ENCODE data around the gene FRS2. TPM values are rescaled to one million over a fixed set of nuclear protein-coding genes. Genes with fewer than 3 reads are reported as not detected.

FRS2 gene
- total and polyA plus RNA-seq, 2 of the 4 experiments (the other 2 are of a cell fraction), result 12.4 to 58.3 TPM

- CTCF ChIA-PET, result no interaction called here
- Histone ChIP-seq H2BK120ac (ENCODE audit: low read depth, low read length) (no peak overlapping the region), H3K27me3 (ENCODE audit: control insufficient read depth, insufficient read depth, low read length) (no peaks in the 10 kb centered on the region), H3K4me3 (ENCODE audit: insufficient read depth, low read depth, low read length) (no peak overlapping the region), H3K56ac (ENCODE audit: extremely low read depth, insufficient read depth, low read length) (no peak overlapping the region), H3K4ac (ENCODE audit: low read depth, low read length) (no peak overlapping the region), H3K18ac (ENCODE audit: low read depth, low read length) (no peak overlapping the region), H3K4me1 (ENCODE audit: control insufficient read depth, insufficient read depth, low read length) (no peaks in the 10 kb centered on the region), H3K36me3 (ENCODE audit: control insufficient read depth, insufficient read depth, low read length) (peaks cover 60% of the 10 kb centered on the region), H3K79me1 (ENCODE audit: low read depth in 1 of 2, low read length in 2 of 2) (peaks cover 13 to 14% of the 10 kb centered on the region in 2 experiments), H3K14ac (replicated peaks; ENCODE audit: low read depth, low read length) (no peak overlapping the region), H3K27ac (ENCODE audit: insufficient read depth, low read length) (no peak overlapping the region), H2AK9ac (replicated peaks; ENCODE audit: low read depth, low read length, poor library complexity) (no peak overlapping the region), H3K9me3 (ENCODE audit: control insufficient read depth, insufficient read depth, low read length) (no peaks in the 10 kb centered on the region), H4K5ac (ENCODE audit: low read depth, low read length) (no peak overlapping the region), H4K91ac (ENCODE audit: insufficient read depth, low read depth, low read length) (no peak overlapping the region), H2BK20ac (ENCODE audit: low read depth, low read length) (no peak overlapping the region), H3K9ac (ENCODE audit: low read depth, low read length) (no peak overlapping the region), H3K9me1 (ENCODE audit: insufficient read depth, low read length) (no peaks in the 10 kb centered on the region), H2AK5ac (ENCODE audit: low read depth, low read length) (no peak overlapping the region), H2BK5ac (ENCODE audit: low read depth, low read length, poor library complexity, severe bottlenecking) (no peak overlapping the region), H4K8ac (ENCODE audit: low read depth in 2 of 2, low read length in 2 of 2) (no peak overlapping the region), H4K20me1 (ENCODE audit: insufficient read depth, low read length) (no peaks in the 10 kb centered on the region), H2BK15ac (ENCODE audit: low read depth, low read length) (no peak overlapping the region), H3K23ac (ENCODE audit: low read depth, low read length) (no peak overlapping the region), H2AFZ (replicated peaks; ENCODE audit: low read length, poor library complexity) (no peak overlapping the region), H3K4me2 (ENCODE audit: low read depth, low read length) (no peak overlapping the region)
- BruUV-seq (replicated peaks), result no TSS peak
- in situ Hi-C loops (cut with MboI; ENCODE audit: low sequenced_read_pairs), result loop anchor here (25.0 kb wide), 1 partner anchor 758 kb away; no protein-coding TSS in a partner anchor
- DNase-seq (no peak), ATAC-seq (ENCODE audit: low read depth) (no peak)
- intact Hi-C loops (cut with micrococcal nuclease), result no loop called here
- dilution Hi-C loops (cut with HindIII; ENCODE audit: low sequenced_read_pairs, unreplicated experiment), result no loop called here
- POLR2A ChIA-PET (ENCODE audit: unreplicated experiment), result no interaction called here
- no CpG with 5 or more reads among the region's 2 CpGs for WGBS, 2 experiments (ENCODE audit: extremely low coverage in 2 of 2, insufficient read length in 1 of 2)
- no peak for TF ChIP-seq MAFK (IDR thresholded peaks at IDR 0.05; ENCODE audit: low read depth, low read length)
These were observed 125.5 kb downstream of the FRS2 start for GRCh38 chr12:69595689-69596088.
